Suppressor macrophage treated with lipopolysaccharide for 4 hours (primary cell): ENCODE measurements around the gene AMZ2.
"Not testable (repeated sequence)": the region's sequence is repeated elsewhere in the genome, so short reads cannot be mapped to it uniquely, and the experiment has no call there.

Experiments
- DNase-seq: peaks from one replicate; pipeline ENCODE4 v3.0.0-alpha.2; 2020

The AMZ2 gene

GRCh38 chr17:68220786-68221185 is 27.1 kb upstream of the AMZ2 start:
- not testable (repeated sequence) for DNase-seq

GRCh38 chr17:68221786-68222185 is 26.1 kb upstream of the AMZ2 start:
- no peak for DNase-seq

GRCh38 chr17:68222606-68223005 is 25.2 kb upstream of the AMZ2 start:
- DNase-seq, result no peak

GRCh38 chr17:68225055-68225454 is 22.8 kb upstream of the AMZ2 start:
- DNase-seq, result not testable (repeated sequence)

GRCh38 chr17:68228039-68228680 is 19.7 kb upstream of the AMZ2 start:
- peak; percentile 84 for DNase-seq

- DNase-seq, result no peak
These were observed 18.8 kb upstream of the AMZ2 start for GRCh38 chr17:68228817-68229570.

- no peak for DNase-seq
These were observed 18.2 kb upstream of the AMZ2 start for GRCh38 chr17:68229619-68230018.

- DNase-seq, result not testable (repeated sequence)
These were observed 16.7 kb upstream of the AMZ2 start for GRCh38 chr17:68231131-68231530.

GRCh38 chr17:68231541-68231940 is 16.3 kb upstream of the AMZ2 start:
- peak; percentile 35 for DNase-seq

GRCh38 chr17:68232741-68233140 is 15.1 kb upstream of the AMZ2 start:
- DNase-seq, result peak; percentile 72

GRCh38 chr17:68234726-68235335 is 13.0 kb upstream of the AMZ2 start:
- DNase-seq, result peak; percentile 96

GRCh38 chr17:68235336-68235791 is 12.5 kb upstream of the AMZ2 start:
- DNase-seq, result not testable (repeated sequence)

GRCh38 chr17:68237369-68238163 is 10.3 kb upstream of the AMZ2 start:
- peak; percentile 97 for DNase-seq

GRCh38 chr17:68238164-68238870 is 9.5 kb upstream of the AMZ2 start:
- DNase-seq, result peak; percentile 67

GRCh38 chr17:68238871-68239253 is 9.0 kb upstream of the AMZ2 start:
- no peak for DNase-seq

GRCh38 chr17:68239632-68240366 is 8.0 kb upstream of the AMZ2 start:
- DNase-seq, result no peak

- DNase-seq, result no peak
These were observed 1.4 kb upstream of the AMZ2 start for GRCh38 chr17:68246271-68247028.

- DNase-seq, result no peak
These were observed 469 bp downstream of the AMZ2 start for GRCh38 chr17:68248199-68248825.

GRCh38 chr17:68248891-68249290 is 1.0 kb downstream of the AMZ2 start:
- DNase-seq, result peak; percentile 89

GRCh38 chr17:68249354-68249765 is 1.5 kb downstream of the AMZ2 start:
- peak; percentile 75 for DNase-seq
